Glutamatergic neuron (in vitro differentiated cells): ENCODE results near the gene PEX14. TPM values are rescaled to one million over a fixed set of nuclear protein-coding genes. Genes with fewer than 3 reads are reported as not detected.

Source experiments
- DNase-seq: peaks from one replicate; pipeline ENCODE4 v3.0.0; 2022
- H3K27ac Mint-ChIP-seq: one replicate; pipeline ENCODE4 v1.8.0; 2020; ENCODE audit warnings: mild to moderate bottlenecking, mixed read lengths, inconsistent platforms; ENCODE audit not compliant: unreplicated experiment
- H3K27me3 Mint-ChIP-seq: one replicate; pipeline ENCODE4 v1.8.0; 2020; ENCODE audit warnings: mild to moderate bottlenecking, moderate library complexity, mixed read lengths, inconsistent platforms; ENCODE audit not compliant: unreplicated experiment
- H3K36me3 Mint-ChIP-seq: one replicate; pipeline ENCODE4 v1.8.0; 2020; ENCODE audit warnings: mild to moderate bottlenecking, mixed read lengths, inconsistent platforms; ENCODE audit not compliant: unreplicated experiment
- H3K4me1 Mint-ChIP-seq: one replicate; pipeline ENCODE4 v1.8.0; 2020; ENCODE audit warnings: mild to moderate bottlenecking, low read depth, mixed read lengths, inconsistent platforms; ENCODE audit not compliant: unreplicated experiment
- H3K4me3 Mint-ChIP-seq: one replicate; pipeline ENCODE4 v1.8.0; 2020; ENCODE audit warnings: mild to moderate bottlenecking, mixed read lengths, inconsistent platforms; ENCODE audit not compliant: unreplicated experiment
- H3K9me3 Mint-ChIP-seq: one replicate; pipeline ENCODE4 v1.8.0; 2020; ENCODE audit warnings: mild to moderate bottlenecking, moderate library complexity, mixed read lengths, inconsistent platforms; ENCODE audit not compliant: unreplicated experiment
- total RNA-seq: library from RNA; stranded (reverse); fragmentation: NEBNext Ultra II Directional; extraction: Animal tissue kit (Norgen Biotek cat#: 25700); gene quantifications from one replicate; pipeline ENCODE4 v1.2.1, GENCODE V29; 2021; ENCODE audit not compliant: unreplicated experiment
- TF ChIP-seq, protein P1 (sequence below): fragments of 200-600 bp; sonication (generic); IDR thresholded peaks from one replicate; pipeline ENCODE4 v1.5.0; 2021; ENCODE audit not compliant: partially characterized antibody, unreplicated experiment

PEX14 gene
- total RNA-seq, 1 donor from 2014 or later = 25.8 TPM

DNA sequence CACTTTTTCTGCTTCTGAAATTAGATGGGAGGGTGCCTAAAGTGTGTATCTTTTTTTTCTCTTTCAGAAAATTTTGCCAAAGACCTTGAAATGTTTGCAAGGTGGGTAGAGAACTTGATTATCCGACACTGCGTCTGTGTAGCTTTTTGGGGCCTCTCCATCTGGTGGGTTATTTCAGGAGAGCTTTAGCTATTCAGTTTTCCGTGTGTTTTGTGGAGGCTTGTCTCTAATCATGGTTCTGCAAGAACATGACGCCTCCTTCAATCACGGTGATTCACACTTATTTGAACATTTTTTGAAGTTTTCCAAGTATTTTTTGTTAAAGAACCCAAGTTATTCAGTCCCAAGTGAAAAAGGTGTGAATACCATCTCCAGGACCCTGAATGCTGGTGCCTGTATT lies 40.2 kb upstream of the PEX14 start:
- Mint-ChIP-seq H3K4me3 (no peak overlapping the region), H3K9me3 (peaks cover 3% of the 10 kb centered on the region), H3K4me1 (peaks cover 12% of the 10 kb centered on the region), H3K27me3 (peaks cover 7% of the 10 kb centered on the region), H3K27ac (no peak overlapping the region), H3K36me3 (no peaks in the 10 kb centered on the region)
- DNase-seq = no peak
- TF ChIP-seq, protein P1, sequence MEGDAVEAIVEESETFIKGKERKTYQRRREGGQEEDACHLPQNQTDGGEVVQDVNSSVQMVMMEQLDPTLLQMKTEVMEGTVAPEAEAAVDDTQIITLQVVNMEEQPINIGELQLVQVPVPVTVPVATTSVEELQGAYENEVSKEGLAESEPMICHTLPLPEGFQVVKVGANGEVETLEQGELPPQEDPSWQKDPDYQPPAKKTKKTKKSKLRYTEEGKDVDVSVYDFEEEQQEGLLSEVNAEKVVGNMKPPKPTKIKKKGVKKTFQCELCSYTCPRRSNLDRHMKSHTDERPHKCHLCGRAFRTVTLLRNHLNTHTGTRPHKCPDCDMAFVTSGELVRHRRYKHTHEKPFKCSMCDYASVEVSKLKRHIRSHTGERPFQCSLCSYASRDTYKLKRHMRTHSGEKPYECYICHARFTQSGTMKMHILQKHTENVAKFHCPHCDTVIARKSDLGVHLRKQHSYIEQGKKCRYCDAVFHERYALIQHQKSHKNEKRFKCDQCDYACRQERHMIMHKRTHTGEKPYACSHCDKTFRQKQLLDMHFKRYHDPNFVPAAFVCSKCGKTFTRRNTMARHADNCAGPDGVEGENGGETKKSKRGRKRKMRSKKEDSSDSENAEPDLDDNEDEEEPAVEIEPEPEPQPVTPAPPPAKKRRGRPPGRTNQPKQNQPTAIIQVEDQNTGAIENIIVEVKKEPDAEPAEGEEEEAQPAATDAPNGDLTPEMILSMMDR = no peak

DNA sequence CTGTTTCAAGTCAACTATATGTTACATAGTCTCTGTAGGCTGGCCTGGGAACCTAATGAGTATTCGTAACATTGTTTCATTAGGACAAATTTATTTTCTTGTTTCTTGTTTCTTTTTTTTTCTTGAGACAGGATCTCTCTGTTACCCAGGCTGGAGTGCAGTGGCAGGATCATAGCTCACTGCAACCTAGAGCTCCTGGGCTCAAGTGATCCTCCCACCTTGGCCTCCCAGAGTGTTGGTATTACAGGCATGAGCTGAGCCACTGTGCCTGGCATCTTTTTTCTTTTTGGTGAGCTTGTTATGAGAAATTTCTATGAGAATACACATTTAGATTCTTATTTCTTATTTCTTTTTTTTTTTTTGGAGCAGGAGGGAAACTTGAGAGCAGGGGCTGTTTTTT lies 37.7 kb upstream of the PEX14 start:
- Mint-ChIP-seq H3K4me1 (peaks cover 8% of the 10 kb centered on the region), H3K36me3 (no peaks in the 10 kb centered on the region), H3K4me3 (no peak overlapping the region), H3K27me3 (no peaks in the 10 kb centered on the region), H3K27ac (no peak overlapping the region), H3K9me3 (no peaks in the 10 kb centered on the region)
- no peak for DNase-seq
- TF ChIP-seq, protein P1 = no peak

DNA sequence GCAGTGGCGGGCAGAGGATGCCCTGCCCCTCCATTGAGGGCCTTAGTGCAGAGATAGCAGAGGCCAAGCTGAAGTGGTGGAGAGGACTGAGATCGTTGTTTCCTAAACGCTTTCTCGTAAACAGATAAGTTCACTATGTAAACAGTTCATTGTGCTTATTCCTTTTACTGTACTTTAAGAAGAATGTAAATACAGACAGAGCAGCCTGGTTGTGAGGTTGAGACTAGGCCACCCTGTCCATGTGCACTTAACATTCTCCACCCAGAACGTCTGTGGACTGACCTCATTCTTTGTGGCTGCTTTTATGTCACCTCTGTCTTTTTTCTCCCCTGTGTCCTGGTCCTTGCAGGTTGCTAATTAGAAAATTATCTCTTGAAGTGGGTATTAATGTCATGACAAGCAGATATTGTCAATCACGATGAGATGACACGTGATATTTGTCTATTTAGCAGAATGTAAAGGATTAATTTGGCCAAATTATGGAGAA lies 36.0 kb upstream of the PEX14 start:
- no peaks in the 10 kb centered on the region for H3K9me3 Mint-ChIP-seq
- DNase-seq = no peak
- H3K4me1 Mint-ChIP-seq = peaks cover 5% of the 10 kb centered on the region
- H3K27me3 Mint-ChIP-seq = no peaks in the 10 kb centered on the region
- H3K27ac Mint-ChIP-seq = no peak overlapping the region
- TF ChIP-seq, protein P1 = no peak
- no peaks in the 10 kb centered on the region for H3K36me3 Mint-ChIP-seq
- H3K4me3 Mint-ChIP-seq = no peak overlapping the region

DNA sequence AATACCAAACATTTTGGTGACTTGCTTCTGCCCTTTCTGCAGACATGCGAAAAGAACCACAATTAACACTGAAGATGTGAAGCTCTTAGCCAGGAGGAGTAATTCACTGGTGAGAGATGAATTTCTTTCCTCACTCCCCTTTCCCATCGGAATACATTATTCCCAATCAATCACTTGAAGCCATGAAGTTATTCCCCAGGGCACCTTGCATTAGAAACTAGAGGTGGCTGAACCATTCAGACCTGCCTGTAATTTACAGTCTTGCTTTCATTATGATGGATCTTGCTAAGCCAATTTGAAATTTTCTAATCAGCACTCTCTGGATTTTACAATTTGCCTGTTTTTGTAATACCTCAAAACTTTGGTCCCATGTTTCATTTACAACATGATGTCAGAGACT lies 34.4 kb upstream of the PEX14 start:
- DNase-seq = no peak
- no peaks in the 10 kb centered on the region for H3K27me3 Mint-ChIP-seq
- no peak overlapping the region for H3K27ac Mint-ChIP-seq
- no peaks in the 10 kb centered on the region for H3K36me3 Mint-ChIP-seq
- H3K4me3 Mint-ChIP-seq = no peak overlapping the region
- TF ChIP-seq, protein P1 = no peak
- no peaks in the 10 kb centered on the region for H3K9me3 Mint-ChIP-seq
- peaks cover 5% of the 10 kb centered on the region for H3K4me1 Mint-ChIP-seq

DNA sequence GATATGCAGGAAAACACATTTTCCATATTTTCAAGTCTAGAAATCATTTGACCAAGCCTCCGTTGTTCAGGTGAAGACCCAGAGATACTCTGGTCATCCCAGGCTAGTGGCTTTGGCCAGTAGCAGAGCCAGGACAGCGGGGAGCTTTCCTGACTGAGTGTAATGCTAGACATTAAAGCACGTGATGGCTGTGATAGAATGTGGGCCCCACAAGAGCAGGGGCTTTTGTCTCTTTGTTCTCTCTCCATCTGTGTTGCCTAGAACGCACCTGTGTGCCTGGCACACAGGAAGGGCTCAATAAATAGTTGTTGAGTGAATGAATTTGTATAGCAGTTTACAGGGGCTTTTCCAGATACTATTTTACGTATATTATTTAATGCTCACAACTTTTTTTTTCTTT lies 34.0 kb upstream of the PEX14 start:
- H3K27me3 Mint-ChIP-seq = no peaks in the 10 kb centered on the region
- TF ChIP-seq, protein P1 = no peak
- H3K4me3 Mint-ChIP-seq = no peak overlapping the region
- no peaks in the 10 kb centered on the region for H3K9me3 Mint-ChIP-seq
- no peaks in the 10 kb centered on the region for H3K36me3 Mint-ChIP-seq
- DNase-seq = no peak
- peak overlapping the region; percentile 20 for H3K27ac Mint-ChIP-seq
- peaks cover 5% of the 10 kb centered on the region for H3K4me1 Mint-ChIP-seq
